Glutamatergic neuron (in vitro differentiated cells): Measurements from ENCODE around the gene EEF2. TPM values are rescaled to one million over a fixed set of nuclear protein-coding genes. Genes with fewer than 3 reads are reported as not detected.

Experiments
- DNase-seq: peaks from one replicate; pipeline ENCODE4 v3.0.0; 2022
- H3K27ac Mint-ChIP-seq: one replicate; pipeline ENCODE4 v1.8.0; 2020; ENCODE audit warnings: mild to moderate bottlenecking, mixed read lengths, inconsistent platforms; ENCODE audit not compliant: unreplicated experiment
- H3K27me3 Mint-ChIP-seq: one replicate; pipeline ENCODE4 v1.8.0; 2020; ENCODE audit warnings: mild to moderate bottlenecking, moderate library complexity, mixed read lengths, inconsistent platforms; ENCODE audit not compliant: unreplicated experiment
- H3K36me3 Mint-ChIP-seq: one replicate; pipeline ENCODE4 v1.8.0; 2020; ENCODE audit warnings: mild to moderate bottlenecking, mixed read lengths, inconsistent platforms; ENCODE audit not compliant: unreplicated experiment
- H3K4me1 Mint-ChIP-seq: one replicate; pipeline ENCODE4 v1.8.0; 2020; ENCODE audit warnings: mild to moderate bottlenecking, low read depth, mixed read lengths, inconsistent platforms; ENCODE audit not compliant: unreplicated experiment
- H3K4me3 Mint-ChIP-seq: one replicate; pipeline ENCODE4 v1.8.0; 2020; ENCODE audit warnings: mild to moderate bottlenecking, mixed read lengths, inconsistent platforms; ENCODE audit not compliant: unreplicated experiment
- H3K9me3 Mint-ChIP-seq: one replicate; pipeline ENCODE4 v1.8.0; 2020; ENCODE audit warnings: mild to moderate bottlenecking, moderate library complexity, mixed read lengths, inconsistent platforms; ENCODE audit not compliant: unreplicated experiment
- CTCF ChIP-seq: fragments of 200-600 bp; sonication (generic); IDR thresholded peaks from one replicate; pipeline ENCODE4 v1.5.0; 2021; ENCODE audit not compliant: partially characterized antibody, unreplicated experiment
- total RNA-seq: library from RNA; stranded (reverse); fragmentation: NEBNext Ultra II Directional; extraction: Animal tissue kit (Norgen Biotek cat#: 25700); gene quantifications from one replicate; pipeline ENCODE4 v1.2.1, GENCODE V29; 2021; ENCODE audit not compliant: unreplicated experiment

The EEF2 gene
- total RNA-seq, 1 donor from 2014 or later: 2,255 TPM

GRCh38 chr19:4031420-4031819 is 46.2 kb upstream of the EEF2 start:
- H3K4me1 Mint-ChIP-seq: no peaks in the 10 kb centered on the region
- H3K27ac Mint-ChIP-seq: no peak overlapping the region
- no peak for TF ChIP-seq CTCF
- H3K4me3 Mint-ChIP-seq: no peak overlapping the region
- DNase-seq: no peak
- H3K27me3 Mint-ChIP-seq: peaks cover 5% of the 10 kb centered on the region
- H3K36me3 Mint-ChIP-seq: no peaks in the 10 kb centered on the region
- H3K9me3 Mint-ChIP-seq: peaks cover 2% of the 10 kb centered on the region

DNA sequence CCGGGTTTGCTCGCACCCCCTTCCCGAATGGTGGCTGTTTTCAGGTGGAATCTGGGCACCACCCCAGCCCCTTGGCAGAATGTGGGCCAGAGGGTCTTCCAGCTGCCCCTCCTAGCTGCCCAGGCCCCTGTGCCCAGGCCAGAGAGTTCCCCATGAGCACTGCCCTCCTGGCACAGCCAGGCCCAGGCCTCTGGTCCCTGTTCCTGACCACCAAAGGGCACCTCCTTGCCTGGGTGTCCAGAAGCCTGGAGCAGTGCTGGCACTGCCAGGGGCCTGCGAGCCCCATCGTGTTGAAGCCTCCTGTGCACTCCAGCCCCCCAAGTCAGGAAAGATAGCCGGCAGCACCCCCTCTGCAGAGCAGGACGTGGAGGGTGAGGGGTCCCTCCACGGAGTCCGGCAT is 45.7 kb upstream of the EEF2 start:
- Mint-ChIP-seq H3K9me3 (peaks cover 2% of the 10 kb centered on the region), H3K27me3 (peaks cover 5% of the 10 kb centered on the region), H3K4me1 (no peaks in the 10 kb centered on the region), H3K4me3 (no peak overlapping the region), H3K36me3 (no peaks in the 10 kb centered on the region), H3K27ac (no peak overlapping the region)
- no peak for TF ChIP-seq CTCF
- DNase-seq: no peak

GRCh38 chr19:4030552-4030951 is 45.3 kb upstream of the EEF2 start:
- H3K36me3 Mint-ChIP-seq: no peaks in the 10 kb centered on the region
- peaks cover 5% of the 10 kb centered on the region for H3K27me3 Mint-ChIP-seq
- DNase-seq: no peak
- TF ChIP-seq CTCF: no peak
- no peak overlapping the region for H3K27ac Mint-ChIP-seq
- peaks cover 2% of the 10 kb centered on the region for H3K9me3 Mint-ChIP-seq
- no peaks in the 10 kb centered on the region for H3K4me1 Mint-ChIP-seq
- H3K4me3 Mint-ChIP-seq: no peak overlapping the region

- DNase-seq: no peak
- no peaks in the 10 kb centered on the region for H3K36me3 Mint-ChIP-seq
- H3K9me3 Mint-ChIP-seq: peaks cover 2% of the 10 kb centered on the region
- no peak overlapping the region for H3K27ac Mint-ChIP-seq
- peaks cover 3% of the 10 kb centered on the region for H3K27me3 Mint-ChIP-seq
- no peaks in the 10 kb centered on the region for H3K4me1 Mint-ChIP-seq
- no peak for TF ChIP-seq CTCF
- no peak overlapping the region for H3K4me3 Mint-ChIP-seq
Measured at GRCh38 chr19:4029247-4029614, 44.0 kb upstream of the EEF2 start.

DNA sequence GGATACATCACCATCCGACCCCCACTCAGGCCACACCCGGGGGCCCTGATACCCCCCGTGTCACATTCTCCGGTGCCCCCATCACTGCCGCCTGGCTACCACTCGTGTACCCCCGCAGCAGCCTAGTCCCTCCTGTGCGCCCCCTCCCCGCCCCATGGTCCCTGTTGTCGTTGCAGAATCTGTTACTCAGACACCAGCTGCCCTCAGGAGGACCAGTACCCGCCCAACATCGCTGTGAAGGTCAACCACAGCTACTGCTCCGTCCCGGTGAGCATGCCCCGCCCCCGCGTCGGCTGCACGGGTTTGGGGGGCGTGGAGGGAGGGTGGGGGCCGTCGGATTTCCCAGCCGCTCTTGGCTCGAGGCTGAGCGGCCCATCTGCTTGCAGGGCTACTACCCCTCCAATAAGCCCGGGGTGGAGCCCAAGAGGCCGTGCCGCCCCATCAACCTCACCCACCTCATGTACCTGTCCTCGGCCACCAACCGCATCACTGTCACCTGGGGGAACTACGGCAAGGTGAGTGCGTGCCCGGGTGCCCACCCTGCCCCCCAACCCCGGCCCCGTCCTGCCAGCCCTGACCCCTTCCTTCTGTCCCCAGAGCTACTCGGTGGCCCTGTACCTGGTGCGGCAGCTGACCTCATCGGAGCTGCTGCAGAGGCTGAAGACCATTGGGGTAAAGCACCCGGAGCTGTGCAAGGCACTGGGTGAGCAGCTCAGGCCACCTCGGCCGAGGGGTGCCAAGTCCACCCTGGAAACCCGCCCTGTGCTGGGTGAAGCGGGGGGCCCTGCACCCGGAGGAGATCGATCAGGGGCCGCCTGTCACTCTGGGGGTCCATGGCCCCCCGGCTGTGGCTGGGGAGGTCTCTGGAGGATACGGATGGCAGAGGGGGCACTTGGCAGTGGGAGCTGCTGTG is 43.3 kb upstream of the EEF2 start:
- no peak for DNase-seq
- Mint-ChIP-seq H3K4me3 (no peak overlapping the region), H3K27ac (no peak overlapping the region), H3K9me3 (peaks cover 2% of the 10 kb centered on the region), H3K36me3 (no peaks in the 10 kb centered on the region), H3K4me1 (no peaks in the 10 kb centered on the region), H3K27me3 (peaks cover 3% of the 10 kb centered on the region)
- no peak for TF ChIP-seq CTCF
